ENCODE data around the gene RLN3.

- TF ChIP-seq CTCF (IDR thresholded peaks at IDR 0.05): no peak
- TF ChIP-seq POLR2A (IDR thresholded peaks at IDR 0.05): no peak
Measured at GRCh38 chr19:14078411-14078810, 50.5 kb downstream of the RLN3 start.

Data from esophagus squamous epithelium (tissue), 4 donors.